ENCODE data around the gene POMT1.
"Not testable (repeated sequence)": the region's sequence is repeated elsewhere in the genome, so short reads cannot be mapped to it uniquely, and the experiment has no call there.

Gene POMT1

GRCh38 chr9:131502781-131503625 lies at the start of gene POMT1:
Gene POMT1 (plus strand): TSS chr9:131502918. CDS start chr9:131504219, 1,301 bp downstream.
- DNase-seq, result peak; percentile 98

- no peak for DNase-seq
Observed at GRCh38 chr9:131454028-131454427, 48.7 kb upstream of the POMT1 start.

- DNase-seq, result not testable (repeated sequence)
Observed at GRCh38 chr9:131455655-131456054, 47.1 kb upstream of the POMT1 start.

GRCh38 chr9:131457746-131458145 lies 45.0 kb upstream of the POMT1 start:
- no peak for DNase-seq

- no peak for DNase-seq
Observed at GRCh38 chr9:131459056-131459455, 43.7 kb upstream of the POMT1 start.

- no peak for DNase-seq
Observed at GRCh38 chr9:131461166-131461565, 41.6 kb upstream of the POMT1 start.

- no peak for DNase-seq
Observed at GRCh38 chr9:131464354-131465000, 38.2 kb upstream of the POMT1 start.

GRCh38 chr9:131465401-131465800 lies 37.3 kb upstream of the POMT1 start:
- DNase-seq, result no peak

- DNase-seq, result no peak
Observed at GRCh38 chr9:131467214-131467935, 35.3 kb upstream of the POMT1 start.

GRCh38 chr9:131468031-131468430 lies 34.7 kb upstream of the POMT1 start:
- no peak for DNase-seq

GRCh38 chr9:131469356-131469755 lies 33.4 kb upstream of the POMT1 start:
- no peak for DNase-seq

- no peak for DNase-seq
Observed at GRCh38 chr9:131469951-131470350, 32.8 kb upstream of the POMT1 start.

GRCh38 chr9:131470581-131470991 lies 32.1 kb upstream of the POMT1 start:
- DNase-seq, result no peak

GRCh38 chr9:131472085-131472484 lies 30.6 kb upstream of the POMT1 start:
- DNase-seq, result not testable (repeated sequence)

GRCh38 chr9:131473198-131473885 lies 29.4 kb upstream of the POMT1 start:
- no peak for DNase-seq

GRCh38 chr9:131473891-131474290 lies 28.8 kb upstream of the POMT1 start:
- DNase-seq, result no peak

- DNase-seq, result no peak
Observed at GRCh38 chr9:131474711-131475110, 28.0 kb upstream of the POMT1 start.

GRCh38 chr9:131475111-131475955 lies 27.4 kb upstream of the POMT1 start:
- DNase-seq, result no peak

- no peak for DNase-seq
Observed at GRCh38 chr9:131475956-131476776, 26.6 kb upstream of the POMT1 start.

GRCh38 chr9:131476777-131477345 lies 25.9 kb upstream of the POMT1 start:
- DNase-seq, result no peak

- DNase-seq, result no peak
Observed at GRCh38 chr9:131477367-131477766, 25.4 kb upstream of the POMT1 start.
